ENCODE results near the gene AKAP4. TPM values are rescaled to one million over a fixed set of nuclear protein-coding genes. Genes with fewer than 3 reads are reported as not detected.

AKAP4 gene
- total RNA-seq, 1 experiment from 2014 or later, result not detected

- Mint-ChIP-seq H3K36me3 (no peaks in the 10 kb centered on the region), H3K27ac (no peak overlapping the region), H3K9me3 (no peaks in the 10 kb centered on the region), H3K4me1 (peaks cover 9% of the 10 kb centered on the region), H3K27me3 (ENCODE audit: low read depth) (no peaks in the 10 kb centered on the region; the same call in none of the 2 replicates), H3K4me3 (no peak overlapping the region)
- TF ChIP-seq ZNF121 (CRISPR knock-in tag; IDR thresholded peaks at IDR 0.05), result no peak
- TF ChIP-seq CREB1 (CRISPR knock-in tag; IDR thresholded peaks at IDR 0.05), result no peak
- no peak for TF ChIP-seq PREB (CRISPR knock-in tag; IDR thresholded peaks at IDR 0.05; ENCODE audit: borderline replicate concordance)
- no peak for TF ChIP-seq RELA (CRISPR knock-in tag; IDR thresholded peaks at IDR 0.05; ENCODE audit: borderline replicate concordance)
- TF ChIP-seq NR3C1 (CRISPR knock-in tag; conservative IDR thresholded peaks at IDR 0.05; ENCODE audit: low read depth), result no peak
- no peak for TF ChIP-seq FOXP1 (CRISPR knock-in tag; IDR thresholded peaks at IDR 0.05; ENCODE audit: borderline replicate concordance)
- TF ChIP-seq MYBL2 (CRISPR knock-in tag; IDR thresholded peaks at IDR 0.05), result no peak
- TF ChIP-seq TP53 (CRISPR knock-in tag; IDR thresholded peaks at IDR 0.05), result no peak
- no peak for TF ChIP-seq NFATC4 (CRISPR knock-in tag; IDR thresholded peaks at IDR 0.05)
- no peak for TF ChIP-seq ZNF317 (CRISPR knock-in tag; IDR thresholded peaks at IDR 0.05; ENCODE audit: borderline replicate concordance, low read depth)
- TF ChIP-seq USF2 (CRISPR knock-in tag; IDR thresholded peaks at IDR 0.05), result no peak
- TF ChIP-seq ETV6 (CRISPR knock-in tag; IDR thresholded peaks at IDR 0.05), result no peak
- TF ChIP-seq IRF2 (CRISPR knock-in tag; IDR thresholded peaks at IDR 0.05; ENCODE audit: borderline replicate concordance, low read depth), result no peak
- no peak for TF ChIP-seq E2F1 (CRISPR knock-in tag; IDR thresholded peaks at IDR 0.05)
- TF ChIP-seq ESRRA (CRISPR knock-in tag; IDR thresholded peaks at IDR 0.05; ENCODE audit: borderline replicate concordance), result no peak
- no peak for TF ChIP-seq ZNF219 (CRISPR knock-in tag; IDR thresholded peaks at IDR 0.05; ENCODE audit: borderline replicate concordance)
- ChIA-PET POLR2A (no interaction called here), CTCF (no interaction called here)
- DNase-seq (ENCODE audit: low spot score), result no peak
- no peak for ATAC-seq
Measured at GRCh38 chrX:50198348-50198747, 2.5 kb downstream of the AKAP4 start.

- no peak for ATAC-seq
- Mint-ChIP-seq H3K36me3 (no peaks in the 10 kb centered on the region), H3K4me3 (no peak overlapping the region), H3K4me1 (peaks cover 26% of the 10 kb centered on the region), H3K9me3 (no peaks in the 10 kb centered on the region; the same call in 1 of the 2 replicates), H3K27ac (no peak overlapping the region), H3K27me3 (ENCODE audit: low read depth) (peaks cover 3% of the 10 kb centered on the region; the same call in 1 of the 2 replicates)
- ChIA-PET CTCF (interaction anchor here (1.2 kb wide), 2 partner anchors 305 to 310 kb away, joined by 3 to 4 read pairs; partner anchors contain the start of gene USP27X), POLR2A (no interaction called here)
- no peak for DNase-seq (ENCODE audit: low spot score)
- TF ChIP-seq ARID4B (CRISPR knock-in tag; IDR thresholded peaks at IDR 0.05; ENCODE audit: borderline replicate concordance) (no peak), IRF2 (CRISPR knock-in tag; IDR thresholded peaks at IDR 0.05; ENCODE audit: borderline replicate concordance, low read depth) (no peak), ATF6 (CRISPR knock-in tag; IDR thresholded peaks at IDR 0.05) (no peak), CREM (CRISPR knock-in tag; IDR thresholded peaks at IDR 0.05) (no peak), E2F4 (CRISPR knock-in tag; IDR thresholded peaks at IDR 0.05; ENCODE audit: borderline replicate concordance, low read depth) (no peak), GABPB1 (CRISPR knock-in tag; IDR thresholded peaks at IDR 0.05) (no peak), CTCF (IDR thresholded peaks at IDR 0.05) (no peak)
Measured at GRCh38 chrX:50188859-50189600, 11.8 kb downstream of the AKAP4 start.
